Measurements from ENCODE around the gene AKNA. TPM values are rescaled to one million over a fixed set of nuclear protein-coding genes. Genes with fewer than 3 reads are reported as not detected.

The AKNA gene
- total and polyA plus RNA-seq, 2 of the 8 experiments (the other 6 are each of a cell fraction or from before 2014, with no cell fraction given) = 21.0 to 27.4 TPM

DNA sequence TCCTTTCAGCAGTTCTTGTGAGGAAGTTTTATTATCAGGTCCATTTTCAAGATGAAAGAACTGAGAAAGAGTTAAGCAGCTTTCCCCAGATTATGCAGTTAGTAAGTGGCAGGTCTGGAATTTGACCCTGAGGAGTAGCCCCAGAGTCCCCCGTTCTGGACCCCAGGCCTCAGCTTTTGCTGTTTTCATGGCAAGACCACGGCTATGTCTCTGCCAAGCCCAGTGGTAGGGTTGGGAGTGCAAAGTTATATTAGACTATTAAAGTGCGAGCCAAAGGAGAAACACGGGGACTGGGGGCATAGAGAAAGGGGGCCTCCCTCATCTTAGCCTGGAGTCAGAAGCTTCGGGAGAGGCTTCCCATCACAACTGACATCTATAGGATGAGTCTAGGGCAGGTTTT, 84.2 kb downstream of the AKNA start:
- Histone ChIP-seq H3K4me3 (ENCODE audit: extremely low read depth in 1 of 4, insufficient read depth in 2 of 4, low read depth in 3 of 4, low read length in 4 of 4) (no peak overlapping the region), H2BK120ac (replicated peaks; ENCODE audit: low read depth, low read length) (no peak overlapping the region), H2BK12ac (ENCODE audit: low read depth, low read length) (no peak overlapping the region), H2BK20ac (ENCODE audit: low read length) (no peak overlapping the region), H4K20me1 (replicated peaks in 1 of 2; ENCODE audit: control insufficient read depth in 1 of 2, insufficient read depth in 2 of 2, low read length in 2 of 2) (peaks cover 0 to 1% of the 10 kb centered on the region in 2 experiments), H3K79me1 (ENCODE audit: low read depth, low read length) (no peaks in the 10 kb centered on the region), H2AFZ (ENCODE audit: low read length) (no peak overlapping the region), H2BK5ac (ENCODE audit: low read depth, low read length) (no peak overlapping the region), H3K27me3 (replicated peaks in 1 of 4; ENCODE audit: control insufficient read depth in 3 of 4, extremely low read depth in 1 of 4, insufficient read depth in 3 of 4, low read length in 3 of 4) (no peaks in the 10 kb centered on the region), H3K23ac (ENCODE audit: insufficient read length) (no peak overlapping the region), H3K4me1 (replicated peaks in 1 of 4; ENCODE audit: control insufficient read depth in 3 of 4, insufficient read depth in 4 of 4, low read length in 3 of 4) (no peaks in the 10 kb centered on the region; a peak in 2 of 7 replicates), H2BK15ac (ENCODE audit: low read length) (no peak overlapping the region), H3K18ac (ENCODE audit: extremely low read depth, low read length) (no peak overlapping the region), H3K9ac (replicated peaks in 1 of 4; ENCODE audit: extremely low read depth in 1 of 4, low read depth in 3 of 4, low read length in 3 of 4) (no peak overlapping the region), H3K4ac (replicated peaks; ENCODE audit: insufficient read length, low read depth, low read length) (no peak overlapping the region), H4K8ac (ENCODE audit: extremely low read depth, insufficient read depth, low read length) (no peak overlapping the region), H3K14ac (ENCODE audit: insufficient read length) (no peak overlapping the region), H4K91ac (replicated peaks; ENCODE audit: insufficient read length, low read length) (no peak overlapping the region), H4K5ac (ENCODE audit: insufficient read length, low read depth, low read length) (no peak overlapping the region), H3K9me3 (ENCODE audit: insufficient read depth in 2 of 2, low read depth in 1 of 2, low read length in 1 of 2) (no peaks in the 10 kb centered on the region), H3K79me2 (ENCODE audit: control insufficient read depth in 1 of 2, insufficient read depth in 2 of 2, low read length in 2 of 2) (no peaks in the 10 kb centered on the region), H2AK5ac (ENCODE audit: low read depth, low read length) (no peak overlapping the region), H3K27ac (ENCODE audit: low read depth, low read length) (no peak overlapping the region), H3K36me3 (ENCODE audit: control insufficient read depth in 2 of 4, insufficient read depth in 4 of 4, low read length in 3 of 4) (no peaks in the 10 kb centered on the region; a peak in 3 of 8 replicates), H3K4me2 (ENCODE audit: insufficient read depth in 1 of 2, low read depth in 2 of 2, low read length in 2 of 2) (no peak overlapping the region), H3K56ac (replicated peaks; ENCODE audit: insufficient read length, low read depth, low read length) (no peak overlapping the region), H3K23me2 (ENCODE audit: low read depth, low read length) (no peaks in the 10 kb centered on the region)
- FAIRE-seq (no peak), DNase-seq (ENCODE audit: low read depth in 1 of 2, low spot score in 2 of 2) (peak in 1 of 2 experiments; percentile 29)
- WGBS, 2 experiments (ENCODE audit: extremely low coverage in 1 of 2, insufficient coverage in 1 of 2, insufficient read length in 1 of 2, insufficient replicate concordance in 2 of 2, low coverage in 1 of 2, low lambda C conversion rate in 2 of 2, missing lambda C conversion rate in 1 of 2) = 70% methylated on average over 5 of the region's 5 CpGs; no CpG with 5 or more reads in 1 of the 2 experiments
- ChIA-PET CTCF (ENCODE audit: partially characterized antibody) (interaction anchor here (1.2 kb wide), 1 partner anchor 171 kb away, joined by 3 read pairs; no protein-coding TSS in a partner anchor), POLR2A (ENCODE audit: partially characterized antibody) (no interaction called here)
- TF ChIP-seq SIN3A (conservative IDR thresholded peaks at IDR 0.05 in 1 of 2, IDR thresholded peaks at IDR 0.05 in 1 of 2; ENCODE audit: low read depth in 1 of 2, low read length in 2 of 2) (no peak), CHD2 (IDR thresholded peaks at IDR 0.05; ENCODE audit: low read length) (no peak), SRF (IDR thresholded peaks at IDR 0.05; ENCODE audit: low read depth, low read length) (no peak), RFX5 (IDR thresholded peaks at IDR 0.05; ENCODE audit: borderline replicate concordance, low read depth, low read length) (no peak), TCF12 (IDR thresholded peaks at IDR 0.05; ENCODE audit: low read depth, low read length) (no peak)
